Measurements from ENCODE around the gene ATG16L1.

The ATG16L1 gene

DNA sequence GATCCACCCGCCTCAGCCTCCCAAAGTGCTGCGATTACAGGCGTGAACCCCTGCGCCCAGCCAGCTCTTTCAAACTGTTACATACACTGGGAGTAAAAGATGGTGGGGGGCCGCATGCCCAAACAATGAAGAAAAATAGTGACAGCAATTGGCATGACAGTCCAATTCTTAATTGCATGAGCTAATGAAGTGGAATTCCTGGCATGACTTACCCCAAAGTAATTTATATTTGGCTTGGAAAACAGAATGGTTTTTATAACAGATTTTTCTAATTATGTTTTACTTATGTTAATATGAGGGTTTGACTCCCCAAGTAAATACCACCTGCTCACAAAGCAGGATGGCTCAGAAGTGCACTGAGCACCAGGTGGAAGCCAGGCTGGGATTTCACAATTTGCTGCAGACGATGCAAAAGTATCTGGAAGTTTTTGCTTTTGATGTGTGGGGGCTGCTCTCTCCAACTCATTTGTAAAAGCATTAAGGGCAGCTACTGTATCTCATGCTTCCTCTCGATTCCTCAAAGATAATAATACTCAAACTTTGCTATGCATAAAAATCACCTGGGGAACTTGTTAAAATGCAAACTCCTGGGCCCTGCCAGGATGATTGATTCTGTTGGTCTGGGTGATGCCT is 24.0 kb upstream of the ATG16L1 start:
- DNase-seq, result no peak

DNA sequence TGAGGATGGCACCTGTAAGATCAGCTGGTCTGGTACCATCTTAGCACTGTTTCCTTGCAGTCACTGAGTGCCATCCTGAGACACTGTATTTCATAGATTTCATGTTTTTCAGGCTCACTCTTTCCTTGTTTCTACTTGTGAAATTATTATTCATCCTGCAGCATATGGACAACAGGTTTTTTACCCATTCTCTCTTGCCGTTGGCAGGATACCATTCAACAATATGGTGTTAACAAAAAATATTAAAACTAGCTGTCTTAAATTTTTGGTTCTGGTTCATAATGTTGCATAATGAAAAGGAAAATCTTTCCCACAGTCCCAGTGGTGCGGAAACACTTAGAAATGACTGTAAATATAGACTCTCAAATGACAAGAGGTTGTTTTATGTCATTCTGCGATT is 23.1 kb upstream of the ATG16L1 start:
- DNase-seq, result no peak

DNA sequence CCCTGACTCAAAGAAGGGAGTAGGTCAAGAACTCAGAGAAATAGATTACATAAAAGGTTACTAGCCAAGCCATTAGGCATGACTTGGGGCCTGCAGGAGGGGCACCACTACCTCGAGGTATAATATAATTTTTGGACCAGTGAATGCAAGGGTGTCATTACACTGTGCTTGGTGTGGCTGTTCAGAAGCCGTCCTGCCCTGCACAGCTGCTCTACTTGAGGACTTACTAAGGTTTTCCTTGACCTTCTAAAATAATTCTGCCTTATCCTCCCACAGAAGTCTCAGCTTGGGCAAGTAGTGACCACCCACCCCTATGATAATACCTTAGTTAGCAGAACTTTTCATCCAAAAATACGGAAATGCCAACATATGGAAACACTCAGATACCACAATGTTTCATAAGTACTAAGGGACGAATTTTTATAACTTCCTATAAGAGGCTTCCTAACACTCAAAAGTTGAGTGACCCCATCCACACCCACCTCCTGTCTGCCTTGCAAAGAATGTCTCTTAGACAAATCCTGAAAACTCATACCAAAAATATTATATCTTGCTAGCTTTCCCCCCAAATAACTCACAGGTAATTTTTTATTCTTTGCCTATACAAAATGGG is 17.7 kb upstream of the ATG16L1 start:
- no peak for DNase-seq

DNA sequence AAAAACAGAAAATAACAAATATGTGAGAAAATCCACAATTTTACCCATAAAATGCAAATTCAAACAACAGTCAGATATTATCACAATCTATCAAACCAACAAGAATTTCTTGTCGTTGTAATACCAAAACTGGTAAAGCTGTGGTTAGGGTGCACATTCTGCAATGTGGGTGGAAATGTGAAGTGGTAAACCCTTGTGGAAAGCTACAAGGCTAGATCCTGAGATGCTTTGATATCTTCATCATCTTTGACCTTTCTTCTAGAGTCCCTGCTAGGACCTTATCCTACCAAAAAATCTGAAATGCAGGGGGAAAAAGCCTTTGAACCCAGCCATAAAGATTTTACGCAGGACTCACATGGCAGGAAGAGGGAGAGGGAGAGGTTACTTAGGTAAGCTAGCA is 17.2 kb upstream of the ATG16L1 start:
- DNase-seq, result no peak

DNA sequence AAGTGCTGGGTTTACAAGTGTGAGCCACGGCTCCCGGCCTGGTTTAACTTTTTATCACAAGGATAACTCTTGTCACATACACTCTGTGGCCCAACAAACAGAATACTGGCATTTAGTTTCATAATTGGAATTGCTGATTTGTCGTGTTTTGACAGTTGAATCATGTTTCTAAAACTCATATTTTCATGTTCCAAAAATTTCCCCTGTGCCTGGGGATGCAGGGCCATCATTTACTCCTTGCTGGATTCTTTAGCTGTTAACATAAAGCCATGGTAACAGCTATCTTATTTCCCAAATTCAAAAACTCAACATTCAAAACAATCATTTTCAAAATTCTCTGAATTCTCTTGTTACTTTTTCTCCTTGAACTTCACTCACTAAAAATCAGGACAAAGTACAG is 16.5 kb upstream of the ATG16L1 start:
- no peak for DNase-seq

DNA sequence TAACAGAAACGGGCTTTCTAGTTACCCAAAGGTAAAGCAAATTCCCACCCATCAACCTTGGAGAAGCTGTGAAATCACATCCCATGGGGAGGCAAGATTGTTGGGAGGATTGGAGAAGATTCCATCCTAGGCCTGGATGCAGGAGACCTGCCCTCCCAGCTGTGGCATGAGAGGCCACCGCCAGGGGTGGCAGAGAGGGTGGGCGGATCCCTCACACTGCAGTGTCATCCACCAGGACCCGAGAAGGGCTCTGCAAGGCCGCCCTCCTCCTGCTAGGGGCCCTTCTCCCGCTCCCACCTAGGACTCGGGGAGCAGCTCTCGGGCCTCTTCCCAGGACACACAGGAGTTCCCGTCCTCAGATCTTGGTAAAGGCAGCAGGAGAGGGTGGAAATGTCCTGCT is 15.5 kb upstream of the ATG16L1 start:
- no peak for DNase-seq

DNA sequence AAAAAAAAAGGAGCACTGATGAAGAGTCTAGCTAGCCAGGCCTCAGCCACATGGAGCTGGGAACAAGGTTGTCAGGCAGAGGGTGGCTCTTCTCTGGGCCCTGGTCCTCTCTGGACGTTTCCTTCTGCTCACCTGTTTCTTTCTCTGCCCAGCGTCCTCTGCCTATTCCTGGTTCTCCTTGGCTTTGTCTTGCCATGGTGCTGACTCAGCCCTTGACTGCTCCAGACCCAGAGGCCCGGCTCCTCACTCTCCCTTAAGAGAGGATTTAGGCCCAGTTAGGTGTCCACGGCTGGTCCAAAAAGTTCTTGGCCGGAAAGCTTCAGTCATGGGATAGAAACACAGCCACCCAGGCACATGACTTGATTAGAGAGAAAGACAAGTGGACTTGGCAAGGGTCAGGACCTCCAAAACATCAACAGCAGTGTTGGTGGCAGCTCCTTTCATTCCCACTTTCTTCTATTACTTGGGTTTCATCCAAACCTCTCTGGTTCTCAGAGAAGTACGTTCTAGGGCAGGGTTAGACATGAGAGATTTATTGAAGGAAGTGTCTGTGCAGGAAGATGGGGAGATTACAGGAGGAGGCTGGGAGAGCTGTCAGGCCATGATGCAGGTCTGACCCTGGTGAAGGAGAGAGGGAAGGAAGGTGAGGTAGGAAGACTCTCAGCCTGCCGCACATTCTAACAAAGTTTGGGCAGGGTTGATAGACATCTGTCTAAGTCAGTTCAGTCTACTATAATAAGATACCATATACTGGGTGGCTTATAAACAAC is 14.5 kb upstream of the ATG16L1 start:
- no peak for DNase-seq

DNA sequence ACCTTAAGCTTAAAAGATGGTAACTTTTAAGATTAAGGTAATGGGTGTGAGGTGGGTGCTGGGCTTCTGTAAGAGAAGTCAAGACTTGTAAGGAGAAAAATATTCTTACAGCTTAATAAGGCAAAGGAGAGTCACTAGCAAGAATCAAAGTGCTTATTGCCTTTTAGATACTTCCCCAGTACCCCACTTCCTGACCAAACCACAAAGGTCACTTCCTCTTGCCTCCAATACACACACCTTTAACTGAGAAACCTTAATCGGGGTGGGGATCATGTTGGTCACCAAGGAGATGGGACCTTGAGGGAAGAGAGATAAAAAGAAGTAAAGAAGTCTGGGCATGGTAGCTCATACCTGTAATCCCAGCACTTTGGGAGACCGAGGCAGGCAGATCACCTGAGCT is 10.6 kb upstream of the ATG16L1 start:
- no peak for DNase-seq

DNA sequence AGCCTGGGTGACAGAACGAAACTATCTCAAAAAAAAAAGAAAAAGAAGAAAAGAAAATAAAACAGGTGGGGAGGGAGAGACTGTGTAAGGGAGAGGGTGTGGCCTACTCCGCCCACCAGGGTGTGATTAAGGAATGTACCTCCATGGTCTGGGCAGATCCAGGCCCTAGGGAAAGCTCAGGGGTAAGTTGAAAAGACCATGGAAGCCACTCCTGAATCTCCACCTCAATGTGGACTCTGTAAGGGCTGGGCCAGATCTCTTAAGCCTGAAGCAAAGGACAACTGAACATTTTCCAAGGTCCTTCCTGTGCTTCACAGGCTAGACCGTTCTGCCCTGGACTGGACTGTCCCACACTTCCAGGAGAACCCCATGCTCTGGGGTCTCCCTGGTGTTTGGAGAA is 9.7 kb upstream of the ATG16L1 start:
- no peak for DNase-seq

DNA sequence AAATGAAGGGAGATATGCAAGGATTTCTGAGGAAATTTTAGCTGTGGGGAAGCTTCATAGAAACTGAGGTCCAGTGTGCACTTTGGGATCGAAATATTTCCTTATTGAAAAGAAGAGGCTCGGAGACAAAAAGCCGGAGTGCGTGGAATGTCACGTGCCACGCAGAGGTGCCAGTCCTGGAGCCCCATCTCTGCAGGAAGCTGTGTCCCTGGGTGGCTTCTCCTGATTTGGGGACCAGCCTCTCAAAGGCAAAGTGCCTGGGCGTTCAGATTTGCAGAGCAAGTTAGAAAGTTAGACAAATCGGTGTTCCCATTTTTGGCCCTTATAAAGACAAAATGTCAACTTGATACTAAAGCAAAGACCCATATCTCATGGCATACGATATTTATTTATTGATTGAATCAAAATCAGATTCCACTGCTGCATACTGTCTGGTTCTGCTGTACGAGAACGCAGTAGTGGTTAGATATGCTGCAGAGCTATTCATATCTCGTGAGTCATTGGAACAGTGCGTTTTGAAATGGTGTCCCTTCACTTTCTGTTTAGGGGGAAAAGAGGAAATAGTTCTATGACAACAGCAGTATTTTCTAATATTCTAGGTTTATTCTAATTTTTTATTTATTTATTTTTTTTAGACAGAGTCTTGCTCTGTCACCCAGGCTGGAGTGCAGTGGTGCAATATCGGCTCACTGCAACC is 9.1 kb upstream of the ATG16L1 start:
- DNase-seq, result no peak

DNA sequence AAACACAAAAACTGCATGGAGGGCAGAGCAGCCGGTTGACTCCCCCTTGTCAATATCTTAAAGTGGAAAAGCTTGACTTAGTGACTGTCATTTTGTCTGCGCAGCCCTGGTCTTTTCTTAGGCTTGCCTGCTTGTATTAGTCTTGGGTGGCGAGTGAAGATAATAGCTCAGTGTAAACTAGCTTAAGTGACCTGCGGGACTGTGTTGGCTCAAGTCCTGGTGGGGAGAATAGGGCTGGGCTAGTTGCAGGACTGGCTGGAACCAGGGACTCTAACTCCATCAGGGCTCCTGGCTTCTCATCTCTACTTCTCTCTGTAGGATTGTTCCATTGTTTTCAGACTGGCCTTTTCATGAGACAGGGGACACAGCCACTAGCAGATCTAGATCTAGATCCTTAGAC is 8.1 kb upstream of the ATG16L1 start:
- no peak for DNase-seq

DNA sequence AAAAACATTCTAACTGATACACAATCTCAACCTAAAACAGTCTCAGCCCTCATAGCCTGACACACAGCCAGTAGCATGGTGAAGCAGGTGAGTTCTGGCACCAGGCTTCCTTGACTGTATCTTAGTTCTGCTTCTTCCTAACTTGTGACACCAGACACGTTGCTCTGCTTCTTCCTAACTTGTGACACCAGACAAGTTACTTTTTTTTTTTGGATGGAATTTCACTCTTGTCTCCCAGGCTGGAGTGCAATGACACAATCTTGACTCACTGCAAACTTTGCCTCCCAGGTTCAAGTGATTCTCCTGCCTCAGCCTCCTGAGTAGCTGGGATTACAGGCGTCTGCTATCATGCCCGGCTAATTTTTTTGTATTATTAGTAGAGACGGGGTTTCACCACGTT is 6.7 kb upstream of the ATG16L1 start:
- DNase-seq, result no peak

DNA sequence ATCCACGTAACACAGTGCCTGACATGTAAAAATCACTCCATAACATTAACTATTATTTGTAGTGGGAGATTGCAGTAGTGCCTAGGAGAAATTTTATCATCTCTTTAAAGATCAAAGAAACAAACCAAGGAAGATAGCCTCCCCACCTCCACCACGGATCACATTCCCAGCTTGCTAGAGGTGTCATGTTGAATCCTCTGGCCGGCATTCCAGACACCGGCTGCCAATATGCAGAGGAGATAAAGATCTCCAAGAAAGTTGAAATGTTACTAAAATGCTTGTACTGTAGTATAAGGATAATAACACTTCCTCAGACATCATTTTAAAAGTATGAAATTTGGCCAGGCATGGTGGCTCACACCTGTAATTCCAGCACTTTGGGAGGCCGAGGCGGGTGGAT is 6.1 kb upstream of the ATG16L1 start:
- DNase-seq, result no peak

DNA sequence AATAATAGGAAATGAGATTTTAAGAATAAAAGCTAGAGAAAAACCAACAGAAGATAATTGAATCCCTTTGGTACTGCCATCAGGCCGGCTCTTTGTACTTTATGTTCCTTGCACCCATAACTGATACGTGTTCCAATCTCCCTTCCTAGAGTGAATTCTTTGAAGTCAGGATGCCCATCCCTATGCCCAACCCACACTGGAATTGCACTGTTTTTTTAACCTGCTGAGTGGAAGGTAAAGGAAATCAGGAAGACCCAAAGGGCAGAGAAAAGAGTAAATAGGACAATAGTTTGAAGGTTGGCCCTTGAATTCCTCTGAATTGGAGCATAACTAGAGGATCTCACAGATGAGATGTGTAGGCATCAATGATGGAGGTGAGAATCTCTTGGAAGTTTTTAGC is 4.4 kb upstream of the ATG16L1 start:
- no peak for DNase-seq

DNA sequence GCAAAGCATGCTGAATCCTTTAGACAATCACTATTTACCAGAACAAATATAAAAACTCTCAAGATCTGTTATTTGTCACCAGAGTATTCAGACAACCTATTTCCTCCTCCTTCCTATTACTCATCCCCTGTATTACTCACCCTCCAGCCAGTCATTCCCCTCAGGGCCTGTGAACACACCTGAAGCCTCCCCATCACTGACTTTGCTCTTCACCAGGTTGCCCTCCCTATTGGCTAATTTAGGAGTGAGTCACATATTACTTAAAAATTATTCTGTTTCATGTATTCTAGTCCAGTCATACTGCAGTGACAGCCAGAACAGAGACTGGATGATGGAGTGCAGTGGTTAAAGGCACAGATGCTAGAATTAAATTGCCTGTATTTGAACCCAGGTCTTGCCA is 3.7 kb upstream of the ATG16L1 start:
- DNase-seq, result no peak

DNA sequence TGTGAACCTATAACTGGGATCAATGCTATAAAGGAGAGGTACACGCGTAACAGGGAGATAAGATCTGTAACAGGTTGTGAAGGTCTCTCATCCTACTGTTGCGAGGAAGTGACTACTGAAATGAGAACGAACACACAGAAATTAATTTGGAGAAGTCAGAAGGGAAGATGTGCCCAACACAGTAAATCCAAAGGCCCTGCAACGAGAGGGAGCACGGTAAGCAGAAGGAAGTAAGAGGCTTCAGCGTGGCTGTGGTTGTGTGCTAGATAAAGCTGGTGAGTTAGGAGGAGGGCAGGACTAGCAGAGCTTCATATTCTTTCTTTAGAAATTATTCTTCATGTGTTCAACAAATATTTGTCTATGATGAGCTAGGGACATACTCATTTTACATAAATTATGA is 2.5 kb upstream of the ATG16L1 start:
- DNase-seq, result no peak

DNA sequence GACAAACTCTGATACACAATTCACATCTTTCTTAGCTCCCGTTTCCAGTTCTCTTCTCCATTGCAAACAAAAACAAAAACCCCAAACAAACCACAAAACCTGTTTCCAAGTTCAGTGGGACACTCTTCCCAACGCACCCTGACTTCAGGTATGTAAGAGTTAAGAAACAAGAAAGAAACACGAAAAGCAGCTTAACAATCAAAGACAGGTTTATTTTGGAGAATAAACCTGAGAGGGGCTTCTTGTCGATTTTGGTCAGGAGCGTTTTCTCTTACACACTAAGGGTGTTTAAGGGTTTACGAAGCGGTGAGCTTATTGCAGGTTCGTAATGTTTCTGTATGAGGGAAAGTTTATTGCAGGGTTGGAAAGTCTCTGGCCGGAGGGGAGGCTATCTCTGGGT is 905 bp upstream of the ATG16L1 start:
- no peak for DNase-seq

DNA sequence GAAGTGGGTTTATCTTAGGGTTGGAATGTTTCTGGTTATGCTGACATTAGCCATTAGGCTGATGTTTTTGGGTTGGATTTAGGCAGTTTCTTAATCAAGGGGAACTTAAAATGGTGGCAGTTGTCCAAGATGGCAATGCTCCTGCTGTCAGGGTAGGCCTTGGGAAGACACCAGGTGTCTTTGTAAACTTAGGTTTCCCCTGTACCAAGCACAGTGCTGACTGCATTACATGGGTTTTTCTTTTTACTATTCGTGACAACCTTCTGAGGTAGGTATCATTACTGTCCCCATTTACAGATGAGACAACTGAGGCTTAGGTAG is 528 bp upstream of the ATG16L1 start:
- no peak for DNase-seq

DNA sequence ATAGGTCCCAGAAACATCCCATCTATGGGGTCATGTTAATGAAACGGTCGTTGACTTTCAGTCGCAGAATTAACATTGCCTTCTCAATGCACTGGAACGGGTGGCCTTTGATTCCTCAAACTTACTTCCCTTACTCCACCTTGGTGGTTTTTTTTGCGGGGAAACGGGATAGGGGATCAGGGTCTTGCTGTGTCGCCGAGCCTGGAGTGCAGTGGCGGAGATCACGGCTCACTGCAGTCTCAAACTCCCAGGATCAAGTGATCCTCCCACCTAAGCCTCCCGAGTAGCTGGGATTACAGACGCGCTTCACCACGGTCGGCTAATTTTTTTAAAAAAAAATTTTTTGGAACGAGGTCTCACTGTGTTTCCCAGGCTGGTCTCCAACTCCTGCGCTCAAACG is 754 bp downstream of the ATG16L1 start:
- no peak for DNase-seq

DNA sequence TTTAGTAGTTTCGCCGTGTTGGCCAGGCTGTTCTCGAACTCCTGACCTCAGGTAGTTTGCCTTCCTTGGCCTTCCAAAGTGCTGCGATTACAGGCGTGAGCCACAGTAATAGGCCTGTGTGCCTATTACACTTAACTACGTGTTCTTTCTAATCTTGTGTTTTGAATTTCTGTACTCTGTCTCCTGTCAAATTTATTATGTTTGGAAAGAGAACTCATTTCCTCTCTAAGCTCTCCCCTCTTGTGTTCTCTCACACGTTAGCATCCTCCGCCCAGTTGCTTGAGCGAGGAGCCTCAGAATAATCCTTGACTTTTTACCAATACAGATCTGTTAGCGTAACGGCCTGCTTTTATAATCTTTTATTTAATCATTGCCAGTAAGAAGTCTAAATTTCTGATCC is 3.7 kb downstream of the ATG16L1 start:
- no peak for DNase-seq

DNA sequence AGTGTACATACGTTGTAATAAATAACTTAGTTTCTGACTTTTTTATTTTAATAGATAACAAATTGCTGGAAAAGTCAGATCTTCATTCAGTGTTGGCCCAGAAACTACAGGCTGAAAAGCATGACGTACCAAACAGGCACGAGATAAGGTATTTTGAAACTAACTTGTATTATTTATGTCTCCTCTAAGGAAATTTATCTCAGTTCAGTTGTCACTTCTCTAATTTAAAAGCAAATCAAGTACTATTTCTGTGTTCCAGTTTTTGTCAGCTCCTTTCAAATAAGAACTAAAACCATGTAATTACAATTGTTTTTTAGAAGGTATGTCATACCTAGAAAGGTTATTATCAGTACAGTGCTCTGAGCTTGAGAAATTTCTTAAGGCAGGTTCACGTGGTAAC is 4.6 kb downstream of the ATG16L1 start:
- DNase-seq, result no peak

DNA sequence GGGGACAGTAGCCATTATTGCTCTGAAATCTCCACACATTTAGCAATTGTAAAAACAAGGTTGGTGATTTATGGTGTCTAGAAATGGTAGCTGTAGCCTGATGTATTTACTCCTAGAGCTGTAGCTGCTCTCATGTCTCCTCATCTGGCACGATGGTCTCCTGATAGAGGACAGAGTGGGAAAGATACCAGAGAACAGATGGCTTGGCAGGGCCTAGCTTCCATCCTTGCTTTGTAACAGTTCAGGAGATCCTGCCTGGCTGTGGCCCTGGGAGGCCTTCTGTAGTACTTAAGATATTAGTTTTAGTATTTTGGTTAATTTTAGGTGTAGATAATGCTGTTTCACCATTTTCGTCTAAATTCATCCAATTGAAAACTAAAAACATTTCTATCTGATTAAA is 6.7 kb downstream of the ATG16L1 start:
- DNase-seq, result no peak

DNA sequence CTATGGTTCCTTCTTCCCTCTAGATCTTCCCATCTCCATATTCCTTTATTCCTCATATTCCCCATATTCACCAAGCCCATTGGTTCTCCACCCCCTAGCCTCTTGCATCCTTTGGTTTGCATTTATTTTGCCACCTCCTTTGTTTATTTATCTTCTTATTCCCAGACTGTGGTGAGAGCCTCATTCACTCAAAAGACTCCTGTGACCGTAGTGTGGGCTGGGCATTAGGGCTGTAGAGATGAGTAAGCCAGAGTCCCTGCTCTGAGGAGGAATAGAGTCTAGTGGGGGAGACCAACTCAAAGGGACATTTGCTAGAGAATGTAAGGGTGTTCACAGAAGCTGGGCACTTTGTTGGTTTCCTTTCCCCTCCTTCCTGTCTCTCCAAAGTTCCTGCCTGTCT is 8.3 kb downstream of the ATG16L1 start:
- DNase-seq, result no peak

DNA sequence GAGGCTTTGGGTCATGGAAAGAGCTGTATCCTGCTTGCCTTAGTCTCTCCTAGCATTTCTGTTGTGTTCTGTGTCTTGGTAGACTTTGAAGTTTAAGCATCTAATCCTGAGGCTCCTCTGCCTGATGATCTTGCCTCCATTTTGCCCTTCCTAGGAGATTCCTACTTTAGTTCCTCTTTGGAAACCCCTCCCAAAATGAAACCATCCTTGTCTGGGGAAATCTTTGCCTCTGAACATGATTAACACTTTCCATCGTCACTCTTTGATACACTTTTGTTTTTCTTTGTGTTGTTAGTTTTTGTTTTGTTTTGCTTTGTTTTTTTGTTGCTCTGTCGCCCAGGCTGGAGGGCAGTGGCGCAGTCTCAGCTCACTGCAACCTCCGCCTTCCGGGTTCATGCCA is 9.2 kb downstream of the ATG16L1 start:
- no peak for DNase-seq
